ENCODE data around the gene KRTAP2-1.
"Not testable (repeated sequence)": the region's sequence is repeated elsewhere in the genome, so short reads cannot be mapped to it uniquely, and the experiment has no call there.

- TF ChIP-seq CTCF (conservative IDR thresholded peaks at IDR 0.05; ENCODE audit: low read depth, low read length); EZH2 (IDR thresholded peaks at IDR 0.05; ENCODE audit: borderline replicate concordance, low read depth, low read length, poor library complexity, severe bottlenecking): not testable (repeated sequence)
These were observed 8.0 kb upstream of the KRTAP2-1 start, which contains the start of gene KRTAP2-2 for GRCh38 chr17:41055130-41055529.

Data from A673 (cell line).